SH-SY5Y (cell line): Measurements from ENCODE around the gene IGSF23.

Experiments
- GATA2 ChIP-seq: IDR thresholded peaks from 2 replicates; pipeline ENCODE4 v1.6.1; 2011; ENCODE audit warnings: mild to moderate bottlenecking, low read depth, low read length
- GATA3 ChIP-seq: IDR thresholded peaks from 2 replicates; pipeline ENCODE4 v1.6.1; 2011; ENCODE audit warnings: low read depth, mild to moderate bottlenecking, low read length, moderate library complexity

DNA sequence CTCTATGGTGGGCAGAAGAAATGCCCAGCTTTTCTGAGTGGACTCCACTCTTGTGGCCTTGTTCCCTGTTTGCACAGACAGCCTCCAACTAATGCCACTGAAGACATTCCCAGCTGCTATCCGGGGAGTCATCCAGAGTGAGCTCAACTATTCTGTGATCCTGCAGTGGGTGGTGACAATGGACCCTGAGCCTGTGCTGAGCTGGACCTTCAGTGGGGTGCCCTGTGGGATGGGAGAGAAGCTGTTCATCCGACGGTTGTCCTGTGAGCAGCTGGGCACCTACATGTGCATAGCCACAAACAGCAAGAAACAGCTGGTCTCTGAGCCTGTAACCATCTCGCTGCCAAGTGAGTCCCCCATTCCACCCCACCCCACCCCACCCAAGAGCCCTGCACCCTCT lies 10.3 kb downstream of the IGSF23 start:
- no peak for TF ChIP-seq GATA2
- no peak for TF ChIP-seq GATA3
